Measurements from ENCODE around the gene CAMTA1.
"Not testable (repeated sequence)": the region's sequence is repeated elsewhere in the genome, so short reads cannot be mapped to it uniquely, and the experiment has no call there.

CAMTA1 gene

DNA sequence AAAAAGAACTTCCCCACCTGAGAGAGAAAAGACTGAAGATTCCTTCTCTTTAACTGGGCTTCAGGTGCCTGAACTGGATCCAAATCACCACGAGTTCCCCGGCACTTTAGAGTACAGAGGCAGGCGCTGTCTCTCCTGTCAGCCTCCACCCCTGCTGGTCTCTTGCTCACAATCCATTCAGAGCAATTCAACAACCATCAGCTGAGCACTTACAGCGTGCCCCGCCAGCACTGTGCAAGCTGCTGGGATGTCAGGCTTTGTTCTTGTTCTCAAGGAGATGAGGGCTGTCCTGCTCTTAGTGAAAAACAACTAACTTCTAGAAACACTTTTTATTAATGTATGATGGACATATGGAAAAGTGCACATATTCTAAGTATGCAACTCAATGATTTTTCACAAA lies 917.1 kb downstream of the CAMTA1 start:
- Histone ChIP-seq H3K4me1 (ENCODE audit: insufficient read depth, low read length) (peaks cover 17% of the 10 kb centered on the region), H3K27ac (ENCODE audit: low read length) (no peak overlapping the region), H3K27me3 (ENCODE audit: insufficient read depth, low read length) (peaks cover 43% of the 10 kb centered on the region), H3K9me3 (ENCODE audit: insufficient read depth, low read depth, low read length) (no peaks in the 10 kb centered on the region), H3K9ac (ENCODE audit: low read depth, low read length) (no peak overlapping the region), H3K36me3 (ENCODE audit: insufficient read depth, low read depth, low read length) (no peaks in the 10 kb centered on the region), H3K4me3 (ENCODE audit: low read length) (peak overlapping the region; percentile 65; the same call in 1 of the 2 replicates)

DNA sequence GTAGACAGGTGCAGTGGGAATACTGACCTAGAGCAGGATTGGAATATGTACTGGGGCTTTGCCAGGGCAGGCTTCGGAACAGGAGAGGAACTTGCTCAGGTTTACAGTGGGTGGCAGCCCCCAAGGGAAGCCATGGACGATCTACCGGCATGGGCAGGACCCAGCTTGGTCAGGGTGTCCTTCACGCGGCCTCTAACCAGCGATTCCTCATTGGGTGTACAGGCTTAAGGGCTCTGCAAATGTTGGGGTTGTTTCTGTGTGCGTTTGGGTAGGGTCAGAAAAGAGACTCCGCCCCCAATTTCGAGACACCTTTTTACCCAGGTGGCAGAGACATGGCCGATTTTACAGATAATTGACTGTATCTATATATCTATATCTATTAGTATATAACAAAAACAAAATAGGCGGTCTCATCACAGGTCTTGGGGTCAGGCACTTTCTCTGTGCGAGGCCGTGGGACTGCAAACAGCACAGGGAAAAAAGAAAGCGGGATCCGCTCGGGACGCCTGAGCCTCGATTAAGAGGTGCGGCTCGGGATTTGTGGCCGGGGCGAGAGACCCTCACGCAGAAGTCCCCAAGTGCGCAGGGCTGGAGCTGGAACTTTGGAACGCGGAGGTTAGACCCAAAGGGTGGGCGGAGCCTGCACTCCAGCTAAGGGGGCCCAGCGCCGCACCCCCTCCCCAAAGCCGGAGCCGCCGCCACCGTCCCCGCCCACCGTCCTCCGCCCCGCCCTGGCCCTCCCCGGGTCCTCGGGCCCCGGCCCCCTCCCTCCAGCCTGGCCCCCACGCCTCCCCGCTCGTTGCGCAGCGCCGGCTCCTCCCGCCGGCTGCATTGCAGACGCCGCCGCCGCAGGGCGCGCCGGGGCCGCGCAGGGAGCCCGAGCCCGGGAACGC lies 918.3 kb downstream of the CAMTA1 start:
- H3K9me3 ChIP-seq (ENCODE audit: insufficient read depth, low read depth, low read length), result no peaks in the 10 kb centered on the region
- H3K27me3 ChIP-seq (ENCODE audit: insufficient read depth, low read length), result peaks cover 43% of the 10 kb centered on the region
- H3K9ac ChIP-seq (ENCODE audit: low read depth, low read length), result no peak overlapping the region
- H3K4me1 ChIP-seq (ENCODE audit: insufficient read depth, low read length), result peaks cover 17% of the 10 kb centered on the region
- peak overlapping the region; percentile 65 for H3K4me3 ChIP-seq (ENCODE audit: low read length)
- H3K27ac ChIP-seq (ENCODE audit: low read length), result no peak overlapping the region
- no peaks in the 10 kb centered on the region for H3K36me3 ChIP-seq (ENCODE audit: insufficient read depth, low read depth, low read length)

DNA sequence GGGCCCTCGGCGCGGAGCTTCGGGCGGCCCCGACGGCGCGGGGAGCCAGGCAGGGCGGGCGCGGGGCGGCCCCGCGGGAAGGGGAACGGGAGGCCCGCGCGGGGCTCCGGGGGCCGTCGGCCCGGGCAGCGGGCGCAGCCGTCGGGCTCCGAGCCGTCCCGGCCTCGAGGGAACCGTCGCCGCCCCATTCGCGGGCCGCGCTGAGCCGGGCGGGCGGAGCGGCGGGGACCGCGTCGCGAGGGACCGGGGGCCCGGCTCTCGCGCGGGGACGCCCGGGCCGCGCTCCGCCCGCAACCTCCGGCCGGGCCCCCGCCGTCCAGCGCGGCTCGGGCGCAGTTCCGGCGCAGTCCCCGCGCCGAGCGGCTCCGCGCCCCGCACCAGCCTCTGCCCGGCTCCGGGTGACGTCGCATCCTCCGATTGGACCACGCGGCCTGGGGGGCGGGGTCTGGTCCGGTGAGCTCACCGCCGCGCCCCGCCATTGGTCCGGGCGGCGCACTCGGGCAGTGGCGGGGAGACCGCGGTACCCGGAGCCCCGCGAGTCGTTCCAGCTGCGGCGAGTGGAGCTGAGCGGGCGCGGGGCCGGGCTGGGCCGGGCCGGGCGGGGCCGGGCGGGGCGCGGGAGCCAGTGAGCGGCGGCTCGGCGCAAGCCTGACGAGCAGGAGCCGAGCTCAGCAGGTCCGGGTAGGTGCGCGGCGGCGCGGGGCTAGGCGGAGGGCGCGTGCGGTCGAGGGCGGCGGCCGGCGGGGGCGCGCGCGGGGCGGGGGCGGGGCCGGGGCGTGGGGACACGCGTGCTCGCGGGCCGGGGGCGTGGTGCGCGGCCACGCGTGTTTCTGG lies 919.2 kb downstream of the CAMTA1 start:
- Histone ChIP-seq H3K27me3 (ENCODE audit: insufficient read depth, low read length) (peaks cover 43% of the 10 kb centered on the region), H3K4me1 (ENCODE audit: insufficient read depth, low read length) (peaks cover 17% of the 10 kb centered on the region), H3K4me3 (ENCODE audit: low read length) (no peak overlapping the region; the same call in 1 of the 2 replicates), H3K9me3 (ENCODE audit: insufficient read depth, low read depth, low read length) (no peaks in the 10 kb centered on the region), H3K27ac (ENCODE audit: low read length) (no peak overlapping the region), H3K36me3 (ENCODE audit: insufficient read depth, low read depth, low read length) (no peaks in the 10 kb centered on the region), H3K9ac (ENCODE audit: low read depth, low read length) (no peak overlapping the region)

DNA sequence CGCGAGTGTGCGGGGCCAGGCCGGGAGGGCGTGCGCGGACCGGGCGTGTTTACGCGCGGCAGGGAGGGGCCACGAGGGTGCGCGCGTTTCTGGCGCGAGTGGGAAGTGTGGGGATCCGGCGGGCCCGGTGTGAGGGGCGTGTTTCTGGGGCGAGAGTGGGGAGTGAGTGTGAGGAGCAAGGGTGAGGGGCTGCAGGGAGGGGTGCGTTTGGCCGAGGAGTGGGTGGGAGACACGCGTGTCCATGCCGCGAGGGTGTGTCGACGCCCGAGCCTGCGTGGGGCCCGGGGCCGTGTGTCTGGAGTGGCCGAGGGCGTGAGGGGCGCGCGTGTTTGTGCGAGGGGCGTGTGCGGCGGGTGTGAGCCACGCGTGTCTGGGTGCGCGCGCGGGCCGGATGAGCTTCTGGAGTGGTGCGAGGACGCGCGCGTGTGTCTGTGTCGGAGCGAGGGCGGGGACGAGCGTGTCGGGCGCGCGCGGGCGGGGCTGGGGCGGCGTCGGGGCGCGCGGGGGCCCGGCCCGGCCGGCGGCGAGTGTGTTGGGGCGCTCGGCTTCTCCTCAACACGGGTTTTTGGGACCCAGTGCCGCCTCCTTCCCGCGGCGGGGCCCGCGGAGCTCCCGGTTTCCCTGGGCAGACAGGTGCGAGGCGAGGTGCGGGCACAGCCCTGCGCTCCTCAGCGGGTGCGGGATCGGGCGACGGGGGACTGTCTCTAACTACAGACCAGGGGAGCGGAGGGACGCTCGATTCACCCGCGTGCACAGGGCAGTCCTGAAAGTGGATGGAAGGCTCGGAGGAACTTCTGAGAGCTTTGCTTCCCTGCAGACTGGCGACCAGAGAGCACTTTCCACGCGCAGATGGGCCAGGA lies 920.0 kb downstream of the CAMTA1 start:
- Histone ChIP-seq H3K9me3 (ENCODE audit: insufficient read depth, low read depth, low read length) (no peaks in the 10 kb centered on the region), H3K27me3 (ENCODE audit: insufficient read depth, low read length) (peaks cover 43% of the 10 kb centered on the region), H3K4me1 (ENCODE audit: insufficient read depth, low read length) (peaks cover 17% of the 10 kb centered on the region), H3K4me3 (ENCODE audit: low read length) (peak overlapping the region; percentile 43; the same call in 1 of the 2 replicates), H3K27ac (ENCODE audit: low read length) (no peak overlapping the region), H3K36me3 (ENCODE audit: insufficient read depth, low read depth, low read length) (no peaks in the 10 kb centered on the region), H3K9ac (ENCODE audit: low read depth, low read length) (no peak overlapping the region)

DNA sequence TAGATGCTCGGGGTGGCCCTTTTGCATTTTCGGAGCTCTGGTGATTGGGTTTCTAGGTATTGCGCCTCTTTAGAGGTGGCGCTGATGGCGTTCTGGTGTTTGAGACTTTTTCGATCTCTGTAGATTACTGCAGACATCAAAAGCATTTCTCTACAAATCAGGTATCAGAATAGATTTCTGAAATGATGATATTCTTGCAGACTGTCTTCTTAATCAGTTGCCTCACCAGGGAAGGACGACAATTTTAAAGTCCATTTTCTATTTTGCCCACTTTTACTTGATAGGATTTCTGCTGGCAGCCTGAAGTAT lies 920.6 kb downstream of the CAMTA1 start:
- H3K36me3 ChIP-seq (ENCODE audit: insufficient read depth, low read depth, low read length), result no peaks in the 10 kb centered on the region
- peaks cover 43% of the 10 kb centered on the region for H3K27me3 ChIP-seq (ENCODE audit: insufficient read depth, low read length)
- no peak overlapping the region for H3K4me3 ChIP-seq (ENCODE audit: low read length)
- H3K9me3 ChIP-seq (ENCODE audit: insufficient read depth, low read depth, low read length), result no peaks in the 10 kb centered on the region
- no peak overlapping the region for H3K27ac ChIP-seq (ENCODE audit: low read length)
- H3K9ac ChIP-seq (ENCODE audit: low read depth, low read length), result no peak overlapping the region
- peaks cover 17% of the 10 kb centered on the region for H3K4me1 ChIP-seq (ENCODE audit: insufficient read depth, low read length)

DNA sequence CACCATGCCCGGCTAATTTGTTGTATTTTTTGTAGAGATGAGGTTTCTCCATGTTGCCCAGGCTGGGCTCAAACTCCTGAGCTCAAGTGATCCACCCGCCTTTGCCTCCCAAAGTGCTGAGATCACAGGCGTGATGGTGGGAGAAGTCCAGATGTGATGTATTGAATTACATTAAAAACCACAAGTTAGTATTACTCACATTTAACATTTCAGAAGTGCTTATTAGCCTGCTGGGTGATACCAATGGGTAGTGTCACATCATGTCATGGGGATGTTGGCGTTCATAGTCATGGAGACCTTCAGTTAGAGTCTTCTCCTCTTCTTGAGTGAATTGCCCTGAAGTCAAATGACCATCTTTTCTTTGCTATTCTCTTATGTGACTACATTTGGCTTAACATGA lies 922.3 kb downstream of the CAMTA1 start:
- Histone ChIP-seq H3K4me1 (ENCODE audit: insufficient read depth, low read length) (peaks cover 8% of the 10 kb centered on the region), H3K27me3 (ENCODE audit: insufficient read depth, low read length) (peaks cover 28% of the 10 kb centered on the region), H3K27ac (ENCODE audit: low read length) (no peak overlapping the region), H3K4me3 (ENCODE audit: low read length) (no peak overlapping the region), H3K9me3 (ENCODE audit: insufficient read depth, low read depth, low read length) (no peaks in the 10 kb centered on the region), H3K36me3 (ENCODE audit: insufficient read depth, low read depth, low read length) (no peaks in the 10 kb centered on the region), H3K9ac (ENCODE audit: low read depth, low read length) (no peak overlapping the region)

DNA sequence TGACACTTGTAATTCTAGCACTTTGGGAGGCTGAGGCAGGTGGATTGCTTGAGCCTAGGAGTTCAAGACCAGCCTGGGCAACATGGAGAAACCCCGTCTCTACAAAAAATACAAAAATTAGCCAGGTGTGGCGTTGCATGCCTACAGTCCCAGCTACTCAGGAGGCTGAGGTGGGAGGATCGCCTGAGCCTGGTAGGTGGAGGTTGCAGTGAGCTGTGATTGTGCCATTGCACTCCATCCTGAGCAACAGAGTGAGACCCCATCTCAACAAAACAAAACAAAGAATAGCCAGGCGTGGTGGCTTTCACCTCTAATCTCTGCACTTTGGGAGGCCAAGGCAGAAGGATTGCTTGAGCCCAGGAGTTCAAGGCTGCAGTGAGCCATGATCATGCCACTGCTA lies 922.8 kb downstream of the CAMTA1 start:
- H3K27me3 ChIP-seq (ENCODE audit: insufficient read depth, low read length), result peaks cover 22% of the 10 kb centered on the region
- not testable (repeated sequence) for H3K36me3 ChIP-seq (ENCODE audit: insufficient read depth, low read depth, low read length)

DNA sequence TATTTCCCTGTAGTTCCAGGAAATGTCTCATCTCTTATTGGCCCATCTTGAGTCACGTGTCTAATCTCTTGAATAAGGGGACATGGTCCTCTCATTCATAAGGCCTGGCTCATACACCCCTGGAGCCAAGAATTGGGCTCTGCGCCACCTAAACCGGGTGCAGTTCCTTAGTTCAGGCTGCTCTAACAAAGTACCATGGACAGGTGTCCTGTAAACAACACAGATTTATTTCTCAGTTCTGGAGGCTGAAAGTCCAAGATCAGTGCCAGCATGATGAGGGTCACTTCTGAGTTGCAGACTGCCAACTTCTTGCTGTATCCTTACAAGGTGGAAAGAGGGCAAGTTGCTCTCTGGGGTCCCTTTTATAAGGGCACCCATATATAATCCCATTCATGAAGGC lies 925.6 kb downstream of the CAMTA1 start:
- H3K4me1 ChIP-seq (ENCODE audit: insufficient read depth, low read length), result no peaks in the 10 kb centered on the region
- H3K27me3 ChIP-seq (ENCODE audit: insufficient read depth, low read length), result peaks cover 9% of the 10 kb centered on the region
- no peak overlapping the region for H3K9ac ChIP-seq (ENCODE audit: low read depth, low read length)
- H3K9me3 ChIP-seq (ENCODE audit: insufficient read depth, low read depth, low read length), result no peaks in the 10 kb centered on the region
- no peak overlapping the region for H3K27ac ChIP-seq (ENCODE audit: low read length)
- H3K4me3 ChIP-seq (ENCODE audit: low read length), result no peak overlapping the region
- no peaks in the 10 kb centered on the region for H3K36me3 ChIP-seq (ENCODE audit: insufficient read depth, low read depth, low read length)

More for the DNA sequence above, 922.8 kb downstream of the CAMTA1 start:
- H3K4me3 ChIP-seq (ENCODE audit: low read length); H3K27ac ChIP-seq (ENCODE audit: low read length); H3K9ac ChIP-seq (ENCODE audit: low read depth, low read length); H3K9me3 ChIP-seq (ENCODE audit: insufficient read depth, low read depth, low read length); H3K4me1 ChIP-seq (ENCODE audit: insufficient read depth, low read length): not testable (repeated sequence)

DNA sequence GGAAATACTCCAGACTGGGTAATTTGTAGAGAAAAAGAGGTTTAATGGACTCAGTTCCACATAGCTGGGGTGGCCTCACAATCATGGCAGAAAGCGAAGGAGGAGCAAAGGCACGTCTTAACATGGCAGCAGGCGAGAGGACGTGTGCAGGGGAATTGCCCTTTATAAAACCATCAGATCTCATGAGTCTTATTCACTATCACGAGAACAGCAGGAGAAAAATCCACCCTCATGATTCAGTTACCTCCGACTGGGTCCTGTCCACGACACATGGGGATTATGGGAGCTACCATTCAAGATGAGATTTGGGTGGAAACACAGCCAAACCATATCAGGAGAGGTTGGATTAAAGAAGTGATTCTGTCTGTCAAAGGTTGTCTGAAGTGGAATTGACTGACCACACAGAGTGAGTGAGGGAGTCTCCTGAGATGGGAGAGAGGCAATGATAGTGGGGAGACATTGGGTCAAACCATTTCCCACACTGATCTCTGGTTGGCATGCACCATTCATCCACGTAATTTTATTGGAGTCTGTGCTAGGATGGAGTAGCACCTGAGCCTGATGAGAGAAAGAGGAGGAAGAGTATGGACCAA lies 927.6 kb downstream of the CAMTA1 start:
- Histone ChIP-seq H3K9me3 (ENCODE audit: insufficient read depth, low read depth, low read length) (no peaks in the 10 kb centered on the region), H3K4me3 (ENCODE audit: low read length) (no peak overlapping the region), H3K36me3 (ENCODE audit: insufficient read depth, low read depth, low read length) (no peaks in the 10 kb centered on the region), H3K27ac (ENCODE audit: low read length) (no peak overlapping the region), H3K4me1 (ENCODE audit: insufficient read depth, low read length) (no peaks in the 10 kb centered on the region), H3K9ac (ENCODE audit: low read depth, low read length) (no peak overlapping the region), H3K27me3 (ENCODE audit: insufficient read depth, low read length) (peaks cover 7% of the 10 kb centered on the region; the same call in 1 of the 2 replicates)

DNA sequence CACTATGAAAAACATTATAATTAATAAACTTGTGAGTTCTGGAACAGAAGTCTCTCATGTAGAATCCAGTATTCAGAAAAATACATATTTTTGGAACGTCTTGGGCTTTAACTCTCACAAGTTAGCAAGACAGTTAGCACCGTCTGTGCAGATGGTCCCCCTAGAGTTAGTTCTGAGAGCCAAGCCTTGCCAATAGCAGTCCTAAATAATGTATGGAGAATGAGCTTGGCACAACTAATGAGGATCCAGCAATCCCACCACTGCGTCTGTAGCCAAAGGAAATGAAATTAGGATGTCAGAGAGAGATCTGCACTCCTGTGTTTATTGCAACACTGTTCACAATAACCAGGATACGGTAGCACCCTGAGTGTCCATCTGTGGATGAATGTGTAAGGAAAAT lies 931.3 kb downstream of the CAMTA1 start:
- H3K4me1 ChIP-seq (ENCODE audit: insufficient read depth, low read length), result no peaks in the 10 kb centered on the region
- H3K36me3 ChIP-seq (ENCODE audit: insufficient read depth, low read depth, low read length), result no peaks in the 10 kb centered on the region
- no peaks in the 10 kb centered on the region for H3K9me3 ChIP-seq (ENCODE audit: insufficient read depth, low read depth, low read length)
- H3K27ac ChIP-seq (ENCODE audit: low read length), result no peak overlapping the region
- H3K4me3 ChIP-seq (ENCODE audit: low read length), result no peak overlapping the region
- no peak overlapping the region for H3K9ac ChIP-seq (ENCODE audit: low read depth, low read length)
- peaks cover 21% of the 10 kb centered on the region; the same call in 1 of the 2 replicates for H3K27me3 ChIP-seq (ENCODE audit: insufficient read depth, low read length)

DNA sequence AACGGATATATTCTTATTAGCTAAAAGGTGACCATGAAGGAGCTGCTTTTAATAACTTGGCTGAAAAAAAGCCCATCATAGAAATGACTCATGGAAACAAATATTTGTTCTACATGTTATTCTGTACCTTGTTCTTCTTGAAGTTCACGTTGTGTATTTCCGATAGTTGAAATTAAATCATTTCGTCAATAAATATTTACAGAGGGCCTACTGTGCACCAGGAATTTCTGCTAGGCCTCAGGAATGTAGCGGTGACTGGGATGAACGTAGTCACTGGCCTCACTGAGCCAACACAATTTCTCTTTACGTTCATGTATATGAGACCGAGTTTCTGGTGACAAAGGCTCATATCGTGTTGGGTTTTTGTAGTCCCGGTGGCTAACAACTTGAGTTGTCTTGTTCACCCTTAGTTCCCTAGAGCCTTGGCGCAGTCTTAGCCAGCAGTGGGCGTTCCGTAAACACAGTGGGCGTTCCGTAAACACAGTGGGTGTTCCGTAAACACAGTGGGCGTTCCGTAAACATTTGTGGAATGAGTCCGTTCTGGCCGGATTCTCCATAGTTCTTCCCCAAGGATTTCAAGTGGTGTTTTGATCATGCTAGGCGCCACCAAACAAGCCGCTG lies 932.6 kb downstream of the CAMTA1 start:
- Histone ChIP-seq H3K27me3 (ENCODE audit: insufficient read depth, low read length) (peaks cover 21% of the 10 kb centered on the region; the same call in 1 of the 2 replicates), H3K9ac (ENCODE audit: low read depth, low read length) (no peak overlapping the region), H3K27ac (ENCODE audit: low read length) (no peak overlapping the region), H3K36me3 (ENCODE audit: insufficient read depth, low read depth, low read length) (no peaks in the 10 kb centered on the region), H3K9me3 (ENCODE audit: insufficient read depth, low read depth, low read length) (no peaks in the 10 kb centered on the region), H3K4me3 (ENCODE audit: low read length) (no peak overlapping the region), H3K4me1 (ENCODE audit: insufficient read depth, low read length) (no peaks in the 10 kb centered on the region)
